ENCODE measurements around the gene CETN1. TPM values are rescaled to one million over a fixed set of nuclear protein-coding genes. Genes with fewer than 3 reads are reported as not detected.

CETN1 gene
- total RNA-seq, 1 experiment from 2014 or later = not detected

GRCh38 chr18:543447-544078 lies 36.6 kb upstream of the CETN1 start:
- Mint-ChIP-seq H3K4me1 (peaks cover 5% of the 10 kb centered on the region; the same call in 1 of the 2 replicates), H3K27me3 (ENCODE audit: low read depth) (no peaks in the 10 kb centered on the region; the same call in none of the 2 replicates), H3K27ac (no peak overlapping the region), H3K9me3 (peaks cover 9% of the 10 kb centered on the region), H3K4me3 (no peak overlapping the region), H3K36me3 (peaks cover 3% of the 10 kb centered on the region)
- POLR2A ChIA-PET = no interaction called here
- no peak for DNase-seq (ENCODE audit: low spot score)
- ATAC-seq = no peak
- no peak for TF ChIP-seq ZNF219 (CRISPR knock-in tag; IDR thresholded peaks at IDR 0.05; ENCODE audit: borderline replicate concordance)
- TF ChIP-seq IRF2 (CRISPR knock-in tag; IDR thresholded peaks at IDR 0.05; ENCODE audit: borderline replicate concordance, low read depth) = no peak
- no peak for TF ChIP-seq MYBL2 (CRISPR knock-in tag; IDR thresholded peaks at IDR 0.05)
- no peak for TF ChIP-seq NR1H2 (CRISPR knock-in tag; IDR thresholded peaks at IDR 0.05)
- TF ChIP-seq FOXP1 (CRISPR knock-in tag; IDR thresholded peaks at IDR 0.05; ENCODE audit: borderline replicate concordance) = no peak
- no peak for TF ChIP-seq ATF3 (CRISPR knock-in tag; conservative IDR thresholded peaks at IDR 0.05)
- TF ChIP-seq SP1 (CRISPR knock-in tag; conservative IDR thresholded peaks at IDR 0.05) = no peak
- TF ChIP-seq E2F5 (CRISPR knock-in tag; IDR thresholded peaks at IDR 0.05) = no peak
- TF ChIP-seq PRRX2 (CRISPR knock-in tag; IDR thresholded peaks at IDR 0.05) = no peak
- TF ChIP-seq ZNF416 (CRISPR knock-in tag; IDR thresholded peaks at IDR 0.05) = no peak
- no peak for TF ChIP-seq NR3C1 (CRISPR knock-in tag; conservative IDR thresholded peaks at IDR 0.05; ENCODE audit: low read depth)
- no peak for TF ChIP-seq ZNF138 (CRISPR knock-in tag; conservative IDR thresholded peaks at IDR 0.05)
- no peak for TF ChIP-seq E2F1 (CRISPR knock-in tag; IDR thresholded peaks at IDR 0.05)
- TF ChIP-seq ZMAT4 (CRISPR knock-in tag; IDR thresholded peaks at IDR 0.05) = no peak
- no peak for TF ChIP-seq CTCF (IDR thresholded peaks at IDR 0.05)
- TF ChIP-seq ZNF263 (CRISPR knock-in tag; IDR thresholded peaks at IDR 0.05; ENCODE audit: low read depth) = no peak
- no peak for TF ChIP-seq ZNF396 (CRISPR knock-in tag; IDR thresholded peaks at IDR 0.05; ENCODE audit: borderline replicate concordance)
- no peak for TF ChIP-seq SOX15 (CRISPR knock-in tag; IDR thresholded peaks at IDR 0.05)
- CTCF ChIA-PET = no interaction called here

GRCh38 chr18:549967-550366 lies 30.2 kb upstream of the CETN1 start:
- ATAC-seq = no peak
- TF ChIP-seq NR2C2 (CRISPR knock-in tag; IDR thresholded peaks at IDR 0.05) (no peak), IRF1 (CRISPR knock-in tag; IDR thresholded peaks at IDR 0.05) (no peak), CREM (CRISPR knock-in tag; IDR thresholded peaks at IDR 0.05) (no peak), NFATC4 (CRISPR knock-in tag; IDR thresholded peaks at IDR 0.05) (no peak), JAZF1 (CRISPR knock-in tag; IDR thresholded peaks at IDR 0.05) (no peak), KAT7 (CRISPR knock-in tag; IDR thresholded peaks at IDR 0.05; ENCODE audit: borderline replicate concordance) (no peak), NFE2L1 (CRISPR knock-in tag; IDR thresholded peaks at IDR 0.05) (no peak)

More at GRCh38 chr18:549967-550366, 30.2 kb upstream of the CETN1 start:
- DNase-seq (ENCODE audit: low spot score) = no peak
- Mint-ChIP-seq H3K27me3 (ENCODE audit: low read depth) (no peaks in the 10 kb centered on the region; the same call in 1 of the 2 replicates), H3K9me3 (peaks cover 21% of the 10 kb centered on the region), H3K27ac (no peak overlapping the region), H3K4me3 (no peak overlapping the region), H3K36me3 (peaks cover 2% of the 10 kb centered on the region; the same call in 1 of the 2 replicates), H3K4me1 (no peaks in the 10 kb centered on the region)
- ChIA-PET CTCF (no interaction called here), POLR2A (no interaction called here)

Data from WTC11 (cell line).